Measurements from ENCODE around the gene ITGB6.

DNA sequence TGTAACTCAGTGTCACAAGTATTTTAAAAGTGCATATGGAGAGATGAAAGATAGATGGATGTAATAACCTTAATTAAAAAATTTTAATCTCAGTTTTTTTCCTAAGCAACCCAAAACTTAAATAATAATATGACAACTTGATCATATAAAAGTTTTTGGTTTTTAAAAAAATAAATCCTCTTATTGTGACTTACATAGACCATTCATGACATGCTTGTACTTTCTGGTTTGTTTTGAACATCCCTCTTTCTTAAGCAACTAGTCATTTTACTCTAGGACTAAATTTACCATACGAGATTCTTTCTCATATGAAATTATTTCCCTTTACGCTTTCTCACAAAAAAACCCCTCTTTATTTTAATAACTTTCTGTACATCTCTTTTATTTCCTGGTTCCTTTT is 131.2 kb downstream of the ITGB6 start:
- TF ChIP-seq, protein P1, sequence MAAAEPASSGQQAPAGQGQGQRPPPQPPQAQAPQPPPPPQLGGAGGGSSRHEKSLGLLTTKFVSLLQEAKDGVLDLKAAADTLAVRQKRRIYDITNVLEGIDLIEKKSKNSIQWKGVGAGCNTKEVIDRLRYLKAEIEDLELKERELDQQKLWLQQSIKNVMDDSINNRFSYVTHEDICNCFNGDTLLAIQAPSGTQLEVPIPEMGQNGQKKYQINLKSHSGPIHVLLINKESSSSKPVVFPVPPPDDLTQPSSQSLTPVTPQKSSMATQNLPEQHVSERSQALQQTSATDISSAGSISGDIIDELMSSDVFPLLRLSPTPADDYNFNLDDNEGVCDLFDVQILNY (CRISPR knock-in tag; IDR thresholded peaks at IDR 0.05) = no peak
- TF ChIP-seq, protein P2, sequence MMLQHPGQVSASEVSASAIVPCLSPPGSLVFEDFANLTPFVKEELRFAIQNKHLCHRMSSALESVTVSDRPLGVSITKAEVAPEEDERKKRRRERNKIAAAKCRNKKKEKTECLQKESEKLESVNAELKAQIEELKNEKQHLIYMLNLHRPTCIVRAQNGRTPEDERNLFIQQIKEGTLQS (CRISPR knock-in tag; conservative IDR thresholded peaks at IDR 0.05) = no peak
- TF ChIP-seq USF1 (CRISPR knock-in tag; IDR thresholded peaks at IDR 0.05) = no peak

Data from WTC11 (cell line).